ENCODE measurements around the gene MLLT6.
A peak's percentile ranks its signal among the peaks of the same experiment; 100 is the strongest.

- peak; percentile 74 for TF ChIP-seq BCL3 (IDR thresholded peaks at IDR 0.05; ENCODE audit: borderline replicate concordance, insufficient read depth, low read depth, low read length, poor library complexity, severe bottlenecking)
- 0 out of 2 replicates have a peak, but pooled peaks have one; percentile 36 for TF ChIP-seq E2F4 (IDR thresholded peaks at IDR 0.05; ENCODE audit: low read depth, low read length)
- no peak for TF ChIP-seq REST (IDR thresholded peaks at IDR 0.05; ENCODE audit: low read depth, low read length)
- TF ChIP-seq RCOR1 (conservative IDR thresholded peaks at IDR 0.05; ENCODE audit: low read depth, low read length): no peak
- TF ChIP-seq TARDBP (IDR thresholded peaks at IDR 0.05; ENCODE audit: borderline replicate concordance): 0 out of 2 replicates have a peak, but pooled peaks have one; percentile 58
- TF ChIP-seq IKZF2 (IDR thresholded peaks at IDR 0.05): no peak
- TF ChIP-seq CTCF (IDR thresholded peaks at IDR 0.05 in 2 of 3, conservative IDR thresholded peaks at IDR 0.05 in 1 of 3; ENCODE audit: control insufficient read depth in 2 of 3, extremely low read depth in 1 of 3, insufficient read depth in 1 of 3, low read depth in 3 of 3, low read length in 3 of 3): peak; percentile 61 to 81 (median 65); a peak in 4 of 6 replicates
- TF ChIP-seq SREBF2 (IDR thresholded peaks at IDR 0.05; ENCODE audit: low read length): no peak
- no peak for TF ChIP-seq MLLT1 (IDR thresholded peaks at IDR 0.05)
- TF ChIP-seq MYC (IDR thresholded peaks at IDR 0.05; ENCODE audit: insufficient read depth, insufficient read length, insufficient replicate concordance, low read length, severe bottlenecking): no peak
- TF ChIP-seq NKRF (conservative IDR thresholded peaks at IDR 0.05): no peak; the same call in none of the 2 replicates
- no peak for TF ChIP-seq CBFB (IDR thresholded peaks at IDR 0.05; ENCODE audit: low read depth)
Measured at GRCh38 chr17:38729886-38730525, 24.9 kb downstream of the MLLT6 start, which contains the start of gene CISD3.
